CD4-positive, CD25-positive, alpha-beta regulatory T cell (primary cell): ENCODE measurements around the gene RNASE1. TPM values are rescaled to one million over a fixed set of nuclear protein-coding genes. Genes with fewer than 3 reads are reported as not detected.

Source experiments
- ATAC-seq, 2 donors: fragments of 150-1000 bp; cut with Tn5 transposase; one replicate each; pipeline ENCODE4 v1.10.0; 2021; ENCODE audit warnings: low read depth in 2 of 2, moderate number of reproducible peaks in 2 of 2, moderate library complexity in 1 of 2
- DNase-seq, 3 donors: peaks; one replicate each; pipeline versions ENCODE4 v3.0.0 to v3.0.0-alpha.2; 2012 to 2022; ENCODE audit warnings: mixed read lengths in 1 of 3
- H3K27ac ChIP-seq: one replicate; pipeline ENCODE4 v1.7.0; 2013; ENCODE audit warnings: mild to moderate bottlenecking, low read length; ENCODE audit not compliant: insufficient read depth, poor library complexity, severe bottlenecking
- H3K27me3 ChIP-seq: one replicate; pipeline ENCODE4 v1.7.0; 2013; ENCODE audit warnings: low read length; ENCODE audit not compliant: control insufficient read depth, insufficient read depth
- H3K36me3 ChIP-seq: one replicate; pipeline ENCODE4 v1.7.0; 2013; ENCODE audit warnings: mild to moderate bottlenecking, low read length, moderate library complexity; ENCODE audit not compliant: control insufficient read depth, insufficient read depth
- H3K4me1 ChIP-seq: 2 replicates; pipeline ENCODE4 v1.7.0; 2013; ENCODE audit warnings: mild to moderate bottlenecking, low read length; ENCODE audit not compliant: insufficient read depth, control insufficient read depth, poor library complexity, severe bottlenecking
- H3K4me3 ChIP-seq: one replicate; pipeline ENCODE4 v1.7.0; 2013; ENCODE audit warnings: low read depth, mild to moderate bottlenecking, low read length, moderate library complexity
- H3K9me3 ChIP-seq, 2 experiments: 1 replicate in 1 of 2; 2 replicates in 1 of 2; pipeline ENCODE4 v1.7.0; 2013; ENCODE audit warnings: low read length in 2 of 2, mild to moderate bottlenecking in 1 of 2, moderate library complexity in 1 of 2; ENCODE audit not compliant: control insufficient read depth in 2 of 2
- H3K27ac Mint-ChIP-seq, 3 donors: one replicate each; pipeline ENCODE4 v1.8.0; 2020 to 2022; ENCODE audit warnings: mild to moderate bottlenecking in 3 of 3, mixed read lengths in 3 of 3, moderate library complexity in 2 of 3
- H3K27me3 Mint-ChIP-seq: one replicate; pipeline ENCODE4 v1.8.0; 2022; ENCODE audit warnings: mild to moderate bottlenecking, mixed read lengths
- H3K36me3 Mint-ChIP-seq: one replicate; pipeline ENCODE4 v1.8.0; 2020; ENCODE audit warnings: mixed read lengths
- H3K4me1 Mint-ChIP-seq, 4 donors: one replicate each; pipeline ENCODE4 v1.8.0; 2020 to 2022; ENCODE audit warnings: mixed read lengths in 4 of 4, mild to moderate bottlenecking in 1 of 4
- H3K4me3 Mint-ChIP-seq, 4 donors: one replicate each; pipeline ENCODE4 v1.8.0; 2020 to 2022; ENCODE audit warnings: mild to moderate bottlenecking in 4 of 4, mixed read lengths in 4 of 4, moderate library complexity in 3 of 4
- H3K9me3 Mint-ChIP-seq, 7 donors: one replicate each; pipeline ENCODE4 v1.8.0; 2020 to 2022; ENCODE audit warnings: mixed read lengths in 7 of 7, mild to moderate bottlenecking in 3 of 7, moderate library complexity in 2 of 7
- polyA plus RNA-seq, 4 donors: library from polyadenylated mRNA; unstranded; fragments of 300-500 nt; fragmentation: Illumina TruSeq; gene quantifications; one replicate each; pipeline ENCODE4 v1.2.3, GENCODE V29; 2021
- total RNA-seq: library from RNA; stranded (reverse); gene quantifications from one replicate; pipeline ENCODE4 v1.2.3, GENCODE V29; 2022

RNASE1 gene
- total and polyA plus RNA-seq, 5 donors from 2014 or later, result not detected

DNA sequence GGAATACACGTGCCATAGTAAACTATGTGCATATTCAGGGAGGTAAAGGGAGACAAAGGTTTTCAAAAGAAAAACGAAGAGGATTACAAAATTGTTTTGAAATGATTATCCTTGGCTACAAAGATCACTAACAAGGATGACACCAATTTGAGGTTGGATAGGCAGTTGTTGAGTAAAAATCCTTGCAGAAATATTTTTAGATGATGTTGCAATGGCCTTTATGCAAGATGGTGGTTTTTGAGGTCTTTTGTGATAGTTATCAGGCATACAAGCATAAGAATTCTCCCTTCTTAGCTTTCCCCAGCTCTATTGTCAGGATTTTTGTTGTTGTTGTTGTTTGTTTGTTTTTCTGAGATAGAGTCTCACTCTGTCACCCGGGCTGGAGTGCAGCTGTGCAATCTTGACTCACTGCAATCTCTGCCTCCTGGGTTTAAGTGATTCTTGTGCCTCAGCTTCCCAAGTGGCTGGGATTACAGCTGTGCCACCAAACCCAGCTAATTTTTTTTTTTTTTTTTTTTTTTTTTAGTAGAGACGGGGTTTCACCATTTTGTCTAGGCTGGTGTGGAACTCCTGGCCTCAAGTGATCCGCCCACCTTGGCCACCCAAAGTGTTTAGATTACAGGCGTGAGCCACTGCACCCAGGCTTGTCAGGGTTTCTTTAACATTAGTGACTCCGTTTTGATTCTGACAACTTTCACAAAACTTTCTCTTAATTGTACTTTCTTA is 7.8 kb downstream of the RNASE1 start:
- no peak overlapping the region for H3K4me3 Mint-ChIP-seq
- H3K9me3 Mint-ChIP-seq, result no peaks in the 10 kb centered on the region
- DNase-seq, result no peak
- H3K36me3 ChIP-seq, result no peaks in the 10 kb centered on the region
- H3K4me1 Mint-ChIP-seq, result no peaks in the 10 kb centered on the region
- H3K27ac ChIP-seq, result no peak overlapping the region
- no peak overlapping the region for H3K27ac Mint-ChIP-seq
- H3K4me3 ChIP-seq, result no peak overlapping the region
- peaks cover 2% of the 10 kb centered on the region for H3K27me3 ChIP-seq
- ATAC-seq, result no peak
- H3K4me1 ChIP-seq, result no peaks in the 10 kb centered on the region
- H3K36me3 Mint-ChIP-seq, result no peaks in the 10 kb centered on the region
- no peaks in the 10 kb centered on the region for H3K9me3 ChIP-seq
- peaks cover 18% of the 10 kb centered on the region for H3K27me3 Mint-ChIP-seq

DNA sequence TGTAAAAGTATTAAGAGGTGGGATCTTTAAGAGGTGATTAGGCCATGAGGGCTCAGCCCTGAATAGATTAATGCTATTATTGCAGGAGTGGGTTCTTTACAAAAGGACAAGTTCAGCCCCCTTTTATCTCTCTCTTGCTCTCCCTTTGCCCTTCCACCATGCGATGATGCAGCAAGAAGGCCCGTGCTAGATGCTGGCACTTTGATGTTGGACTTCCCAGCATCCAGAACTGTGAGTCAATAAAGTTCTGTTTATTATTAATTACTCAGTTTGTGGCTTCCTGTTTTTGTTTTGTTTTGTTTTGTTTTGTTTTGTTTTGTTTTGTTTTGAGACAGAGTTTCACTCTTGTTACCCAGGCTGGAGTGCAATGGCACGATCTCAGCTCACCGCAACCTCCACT is 10.1 kb downstream of the RNASE1 start:
- Histone ChIP-seq H3K9me3 (no peaks in the 10 kb centered on the region), H3K27me3 (peaks cover 2% of the 10 kb centered on the region), H3K4me1 (no peaks in the 10 kb centered on the region), H3K4me3 (no peak overlapping the region), H3K36me3 (no peaks in the 10 kb centered on the region), H3K27ac (no peak overlapping the region)
- Mint-ChIP-seq H3K9me3 (no peaks in the 10 kb centered on the region), H3K4me3 (no peak overlapping the region), H3K27ac (peak overlapping the region in 1 of 3 donors; percentile 42), H3K27me3 (peaks cover 15% of the 10 kb centered on the region), H3K36me3 (no peaks in the 10 kb centered on the region), H3K4me1 (peaks cover 0 to 2% (median 0%) of the 10 kb centered on the region in 4 donors)
- ATAC-seq (no peak), DNase-seq (no peak)

- Histone ChIP-seq H3K4me3 (no peak overlapping the region), H3K4me1 (no peaks in the 10 kb centered on the region), H3K36me3 (no peaks in the 10 kb centered on the region), H3K9me3 (no peaks in the 10 kb centered on the region), H3K27ac (no peak overlapping the region), H3K27me3 (peaks cover 2% of the 10 kb centered on the region)
- H3K27ac Mint-ChIP-seq, result no peak overlapping the region
- DNase-seq (no peak), ATAC-seq (no peak)
- H3K36me3 Mint-ChIP-seq, result no peaks in the 10 kb centered on the region
- H3K4me3 Mint-ChIP-seq, result no peak overlapping the region
- no peaks in the 10 kb centered on the region for H3K9me3 Mint-ChIP-seq
- H3K4me1 Mint-ChIP-seq, result peaks cover 0 to 2% (median 0%) of the 10 kb centered on the region in 4 donors
- peaks cover 15% of the 10 kb centered on the region for H3K27me3 Mint-ChIP-seq
Measured at GRCh38 chr14:20791597-20791996, 11.0 kb downstream of the RNASE1 start.

- ATAC-seq, result no peak
- H3K27me3 Mint-ChIP-seq, result peaks cover 15% of the 10 kb centered on the region
- peaks cover 0 to 2% (median 0%) of the 10 kb centered on the region in 4 donors for H3K4me1 Mint-ChIP-seq
- H3K27me3 ChIP-seq, result peaks cover 2% of the 10 kb centered on the region
- H3K36me3 Mint-ChIP-seq, result no peaks in the 10 kb centered on the region
- H3K9me3 Mint-ChIP-seq, result no peaks in the 10 kb centered on the region
- H3K4me1 ChIP-seq, result no peaks in the 10 kb centered on the region
- no peaks in the 10 kb centered on the region for H3K36me3 ChIP-seq
- no peak overlapping the region for H3K27ac Mint-ChIP-seq
- no peak overlapping the region for H3K27ac ChIP-seq
- no peak for DNase-seq
- H3K4me3 ChIP-seq, result no peak overlapping the region
- no peaks in the 10 kb centered on the region for H3K9me3 ChIP-seq
- H3K4me3 Mint-ChIP-seq, result no peak overlapping the region
Measured at GRCh38 chr14:20791187-20791586, 11.5 kb downstream of the RNASE1 start.

GRCh38 chr14:20790464-20791116 is 12.1 kb downstream of the RNASE1 start:
- Histone ChIP-seq H3K27ac (no peak overlapping the region), H3K4me1 (no peaks in the 10 kb centered on the region), H3K4me3 (no peak overlapping the region), H3K27me3 (peaks cover 2% of the 10 kb centered on the region), H3K36me3 (no peaks in the 10 kb centered on the region), H3K9me3 (no peaks in the 10 kb centered on the region)
- no peak for ATAC-seq
- H3K27me3 Mint-ChIP-seq, result peaks cover 15% of the 10 kb centered on the region
- no peak overlapping the region for H3K27ac Mint-ChIP-seq
- no peak for DNase-seq
- no peaks in the 10 kb centered on the region for H3K9me3 Mint-ChIP-seq
- no peaks in the 10 kb centered on the region for H3K36me3 Mint-ChIP-seq
- H3K4me3 Mint-ChIP-seq, result no peak overlapping the region
- H3K4me1 Mint-ChIP-seq, result peaks cover 0 to 2% (median 0%) of the 10 kb centered on the region in 4 donors

DNA sequence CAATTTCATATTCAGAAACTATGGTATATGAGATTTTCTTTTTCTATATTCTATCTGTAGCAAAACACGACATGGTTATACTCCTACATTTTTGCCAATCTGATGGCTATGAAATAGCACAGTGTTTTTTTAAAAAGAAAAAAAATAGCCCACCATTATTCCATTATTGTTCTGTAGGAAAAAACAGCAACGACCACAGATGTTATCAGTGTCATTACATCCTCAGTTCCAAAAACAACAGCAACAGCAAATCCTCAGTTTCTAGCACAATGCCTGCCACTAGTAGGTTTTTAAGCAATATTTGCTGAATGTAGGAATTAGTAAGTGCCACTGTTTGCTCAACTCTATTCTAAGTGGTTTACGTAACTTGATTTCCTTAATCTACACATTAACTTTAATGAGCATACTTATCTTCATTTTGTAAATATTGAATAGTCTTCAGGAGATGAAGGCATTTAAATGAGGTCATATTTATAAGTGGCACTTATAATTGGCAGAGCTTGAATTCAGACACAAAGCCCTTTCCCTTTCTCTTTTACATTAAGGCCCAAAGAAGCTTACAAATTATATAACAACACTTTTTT is 13.3 kb downstream of the RNASE1 start:
- H3K4me3 ChIP-seq, result no peak overlapping the region
- peaks cover 0 to 2% (median 0%) of the 10 kb centered on the region in 4 donors for H3K4me1 Mint-ChIP-seq
- H3K27ac Mint-ChIP-seq, result no peak overlapping the region
- H3K27me3 ChIP-seq, result peaks cover 2% of the 10 kb centered on the region
- no peaks in the 10 kb centered on the region for H3K4me1 ChIP-seq
- H3K36me3 Mint-ChIP-seq, result no peaks in the 10 kb centered on the region
- no peak for DNase-seq
- H3K9me3 Mint-ChIP-seq, result no peaks in the 10 kb centered on the region
- no peak overlapping the region for H3K4me3 Mint-ChIP-seq
- peaks cover 12% of the 10 kb centered on the region for H3K27me3 Mint-ChIP-seq
- no peak for ATAC-seq
- H3K36me3 ChIP-seq, result no peaks in the 10 kb centered on the region
- H3K27ac ChIP-seq, result no peak overlapping the region
- no peaks in the 10 kb centered on the region for H3K9me3 ChIP-seq

- no peak overlapping the region for H3K4me3 Mint-ChIP-seq
- no peaks in the 10 kb centered on the region for H3K36me3 ChIP-seq
- DNase-seq (no peak), ATAC-seq (no peak)
- H3K27me3 Mint-ChIP-seq, result peaks cover 13% of the 10 kb centered on the region
- no peaks in the 10 kb centered on the region for H3K9me3 ChIP-seq
- no peak overlapping the region for H3K27ac Mint-ChIP-seq
- H3K9me3 Mint-ChIP-seq, result no peaks in the 10 kb centered on the region
- no peak overlapping the region for H3K27ac ChIP-seq
- no peaks in the 10 kb centered on the region for H3K36me3 Mint-ChIP-seq
- H3K4me3 ChIP-seq, result no peak overlapping the region
- no peaks in the 10 kb centered on the region for H3K27me3 ChIP-seq
- H3K4me1 ChIP-seq, result peaks cover 8% of the 10 kb centered on the region
- peaks cover 0 to 13% (median 10%) of the 10 kb centered on the region in 4 donors for H3K4me1 Mint-ChIP-seq
Measured at GRCh38 chr14:20787025-20787424, 15.6 kb downstream of the RNASE1 start.
